ENCODE data around the gene ARFRP1. TPM values are rescaled to one million over a fixed set of nuclear protein-coding genes. Genes with fewer than 3 reads are reported as not detected.

ARFRP1 gene
- total and polyA plus RNA-seq, 2 of the 13 experiments (the other 11 are each of a cell fraction or from before 2014, with no cell fraction given), result 32.0 to 51.1 TPM

DNA sequence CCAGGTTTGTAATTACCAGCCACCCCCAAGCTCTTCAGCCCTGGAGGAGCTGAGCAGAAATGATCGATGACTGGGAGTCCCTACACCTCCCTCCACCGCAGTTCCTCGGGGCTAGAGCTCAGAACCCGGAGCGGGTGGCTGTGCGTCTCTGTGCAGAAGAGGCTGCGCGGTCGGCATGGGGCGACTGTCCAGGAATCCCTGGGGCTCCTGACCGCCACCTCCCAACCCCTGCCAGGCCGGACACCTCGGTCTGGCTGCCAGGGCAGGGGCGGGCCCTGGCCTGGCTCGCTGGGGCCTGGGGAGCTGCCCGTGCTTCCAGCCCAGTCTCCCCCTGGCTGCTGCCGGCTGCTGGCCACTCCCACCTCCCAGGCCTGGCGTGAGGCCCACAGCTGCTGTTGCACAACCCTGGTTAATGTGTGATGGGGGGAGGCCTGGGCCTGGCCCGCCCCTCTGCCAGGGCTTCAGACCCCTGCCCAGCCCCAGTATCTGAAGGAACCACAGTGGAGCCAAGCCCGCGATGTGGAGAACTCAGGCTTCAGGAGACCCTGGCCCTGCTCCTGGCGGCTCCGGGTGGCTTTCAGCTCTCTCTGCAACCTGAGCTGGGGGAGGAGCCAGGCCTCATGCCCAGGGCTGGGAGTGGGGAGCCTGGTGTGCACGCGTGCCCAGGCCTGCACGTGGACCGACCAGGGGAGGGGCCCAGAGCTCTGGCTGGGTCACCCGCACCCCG is 33.0 kb upstream of the ARFRP1 start (continued):
- TF ChIP-seq ZNF710 (CRISPR knock-in tag; IDR thresholded peaks at IDR 0.05; ENCODE audit: borderline replicate concordance), result peak; percentile 86; the same call in 1 of the 2 replicates
- TF ChIP-seq ATF2 (CRISPR knock-in tag; IDR thresholded peaks at IDR 0.05), result peak; percentile 95
- TF ChIP-seq SMARCE1 (IDR thresholded peaks at IDR 0.05; ENCODE audit: borderline replicate concordance), result no peak
- no peak for TF ChIP-seq CENPT (CRISPR knock-in tag; IDR thresholded peaks at IDR 0.05; ENCODE audit: low read depth)
- peak; percentile 97 for TF ChIP-seq KDM4B (CRISPR knock-in tag; IDR thresholded peaks at IDR 0.05)
- TF ChIP-seq, protein P1, sequence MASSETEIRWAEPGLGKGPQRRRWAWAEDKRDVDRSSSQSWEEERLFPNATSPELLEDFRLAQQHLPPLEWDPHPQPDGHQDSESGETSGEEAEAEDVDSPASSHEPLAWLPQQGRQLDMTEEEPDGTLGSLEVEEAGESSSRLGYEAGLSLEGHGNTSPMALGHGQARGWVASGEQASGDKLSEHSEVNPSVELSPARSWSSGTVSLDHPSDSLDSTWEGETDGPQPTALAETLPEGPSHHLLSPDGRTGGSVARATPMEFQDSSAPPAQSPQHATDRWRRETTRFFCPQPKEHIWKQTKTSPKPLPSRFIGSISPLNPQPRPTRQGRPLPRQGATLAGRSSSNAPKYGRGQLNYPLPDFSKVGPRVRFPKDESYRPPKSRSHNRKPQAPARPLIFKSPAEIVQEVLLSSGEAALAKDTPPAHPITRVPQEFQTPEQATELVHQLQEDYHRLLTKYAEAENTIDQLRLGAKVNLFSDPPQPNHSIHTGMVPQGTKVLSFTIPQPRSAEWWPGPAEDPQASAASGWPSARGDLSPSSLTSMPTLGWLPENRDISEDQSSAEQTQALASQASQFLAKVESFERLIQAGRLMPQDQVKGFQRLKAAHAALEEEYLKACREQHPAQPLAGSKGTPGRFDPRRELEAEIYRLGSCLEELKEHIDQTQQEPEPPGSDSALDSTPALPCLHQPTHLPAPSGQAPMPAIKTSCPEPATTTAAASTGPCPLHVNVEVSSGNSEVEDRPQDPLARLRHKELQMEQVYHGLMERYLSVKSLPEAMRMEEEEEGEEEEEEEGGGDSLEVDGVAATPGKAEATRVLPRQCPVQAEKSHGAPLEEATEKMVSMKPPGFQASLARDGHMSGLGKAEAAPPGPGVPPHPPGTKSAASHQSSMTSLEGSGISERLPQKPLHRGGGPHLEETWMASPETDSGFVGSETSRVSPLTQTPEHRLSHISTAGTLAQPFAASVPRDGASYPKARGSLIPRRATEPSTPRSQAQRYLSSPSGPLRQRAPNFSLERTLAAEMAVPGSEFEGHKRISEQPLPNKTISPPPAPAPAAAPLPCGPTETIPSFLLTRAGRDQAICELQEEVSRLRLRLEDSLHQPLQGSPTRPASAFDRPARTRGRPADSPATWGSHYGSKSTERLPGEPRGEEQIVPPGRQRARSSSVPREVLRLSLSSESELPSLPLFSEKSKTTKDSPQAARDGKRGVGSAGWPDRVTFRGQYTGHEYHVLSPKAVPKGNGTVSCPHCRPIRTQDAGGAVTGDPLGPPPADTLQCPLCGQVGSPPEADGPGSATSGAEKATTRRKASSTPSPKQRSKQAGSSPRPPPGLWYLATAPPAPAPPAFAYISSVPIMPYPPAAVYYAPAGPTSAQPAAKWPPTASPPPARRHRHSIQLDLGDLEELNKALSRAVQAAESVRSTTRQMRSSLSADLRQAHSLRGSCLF (CRISPR knock-in tag; IDR thresholded peaks at IDR 0.05; ENCODE audit: borderline replicate concordance), result peak; percentile 41; the same call in 1 of the 2 replicates
- TF ChIP-seq SSRP1 (CRISPR knock-in tag; IDR thresholded peaks at IDR 0.05), result 0 out of 2 replicates have a peak, but pooled peaks have one; percentile 81
- TF ChIP-seq HNRNPLL (IDR thresholded peaks at IDR 0.05; ENCODE audit: low read depth, low read length, poor library complexity, severe bottlenecking), result peak; percentile 63
- no peak for TF ChIP-seq GABPA (IDR thresholded peaks at IDR 0.05; ENCODE audit: low read depth, low read length)
- peak; percentile 36; the same call in 1 of the 2 replicates for TF ChIP-seq GABPA (CRISPR knock-in tag; IDR thresholded peaks at IDR 0.05; ENCODE audit: low read depth)
- 0 out of 2 replicates have a peak, but pooled peaks have one; percentile 37 for TF ChIP-seq LCORL (IDR thresholded peaks at IDR 0.05)
- peak; percentile 98 for TF ChIP-seq LCORL (CRISPR knock-in tag; IDR thresholded peaks at IDR 0.05)
- TF ChIP-seq PBX2 (CRISPR knock-in tag; IDR thresholded peaks at IDR 0.05), result no peak
- TF ChIP-seq ZNF549 (CRISPR knock-in tag; IDR thresholded peaks at IDR 0.05), result peak; percentile 90; the same call in 1 of the 2 replicates
- TF ChIP-seq ZNF207 (IDR thresholded peaks at IDR 0.05; ENCODE audit: borderline replicate concordance), result no peak
- peak; percentile 16; the same call in 1 of the 2 replicates for TF ChIP-seq ZNF24 (IDR thresholded peaks at IDR 0.05)
- TF ChIP-seq, protein P2, sequence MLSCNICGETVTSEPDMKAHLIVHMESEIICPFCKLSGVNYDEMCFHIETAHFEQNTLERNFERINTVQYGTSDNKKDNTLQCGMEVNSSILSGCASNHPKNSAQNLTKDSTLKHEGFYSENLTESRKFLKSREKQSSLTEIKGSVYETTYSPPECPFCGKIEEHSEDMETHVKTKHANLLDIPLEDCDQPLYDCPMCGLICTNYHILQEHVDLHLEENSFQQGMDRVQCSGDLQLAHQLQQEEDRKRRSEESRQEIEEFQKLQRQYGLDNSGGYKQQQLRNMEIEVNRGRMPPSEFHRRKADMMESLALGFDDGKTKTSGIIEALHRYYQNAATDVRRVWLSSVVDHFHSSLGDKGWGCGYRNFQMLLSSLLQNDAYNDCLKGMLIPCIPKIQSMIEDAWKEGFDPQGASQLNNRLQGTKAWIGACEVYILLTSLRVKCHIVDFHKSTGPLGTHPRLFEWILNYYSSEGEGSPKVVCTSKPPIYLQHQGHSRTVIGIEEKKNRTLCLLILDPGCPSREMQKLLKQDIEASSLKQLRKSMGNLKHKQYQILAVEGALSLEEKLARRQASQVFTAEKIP (CRISPR knock-in tag; IDR thresholded peaks at IDR 0.05; ENCODE audit: borderline replicate concordance), result no peak; the same call in 1 of the 2 replicates
- TF ChIP-seq TARDBP (CRISPR knock-in tag; IDR thresholded peaks at IDR 0.05), result peak; percentile 98
- peak; percentile 84; the same call in 1 of the 2 replicates for TF ChIP-seq ZNF678 (CRISPR knock-in tag; IDR thresholded peaks at IDR 0.05)
